Keratinocyte (primary cell): Measurements from ENCODE around the gene TPST2.

Experiments used
- EZH2 ChIP-seq: IDR thresholded peaks from one replicate; pipeline ENCODE4 v1.6.1; 2012; ENCODE audit warnings: inconsistent platforms, mild to moderate bottlenecking, low read length, moderate library complexity
- TF ChIP-seq, protein P1 (sequence below), 3 experiments: IDR thresholded peaks in 1 of 3; conservative IDR thresholded peaks in 1 of 3; optimal IDR thresholded peaks in 1 of 3; 2 replicates in 2 of 3; 3 replicates in 1 of 3; pipeline versions ENCODE3 to v1.5.1; 2011; ENCODE audit warnings: low read length in 3 of 3, mild to moderate bottlenecking in 3 of 3, moderate library complexity in 2 of 3, control low read depth in 1 of 3, inconsistent platforms in 1 of 3; ENCODE audit not compliant: insufficient read depth in 2 of 3; ENCODE audit errors: extremely low read depth in 1 of 3

DNA sequence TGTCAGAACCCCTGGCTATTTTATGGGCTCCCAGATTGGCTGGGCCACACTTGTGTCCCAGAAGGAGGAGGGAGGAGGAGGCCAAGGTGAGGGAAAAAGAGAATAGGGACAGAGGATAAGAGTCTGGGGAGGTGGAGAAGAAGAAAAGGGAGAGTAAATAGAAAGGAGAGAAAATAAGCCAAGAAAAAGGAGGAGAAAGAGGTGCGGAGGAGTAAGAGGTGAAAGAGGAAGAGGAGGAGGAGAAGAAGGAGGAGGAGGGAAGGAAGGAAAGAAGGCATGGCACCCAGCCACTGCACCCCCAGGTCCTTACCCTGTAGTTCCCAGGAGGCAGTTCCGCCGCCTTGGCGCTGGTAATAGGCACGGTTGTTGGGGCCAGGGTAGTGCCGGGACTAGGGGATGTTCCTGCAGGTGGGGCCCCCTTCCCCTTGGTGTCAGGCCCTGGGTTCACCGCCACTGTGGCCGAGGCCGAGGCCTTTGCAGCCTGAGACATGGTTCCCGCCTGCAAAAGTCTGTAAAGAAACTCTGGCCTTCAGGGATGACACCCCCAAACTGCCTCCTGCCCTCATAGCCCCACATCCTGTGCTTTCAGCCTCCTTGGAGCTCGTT, 26.0 kb upstream of the TPST2 start:
- TF ChIP-seq, protein P1, sequence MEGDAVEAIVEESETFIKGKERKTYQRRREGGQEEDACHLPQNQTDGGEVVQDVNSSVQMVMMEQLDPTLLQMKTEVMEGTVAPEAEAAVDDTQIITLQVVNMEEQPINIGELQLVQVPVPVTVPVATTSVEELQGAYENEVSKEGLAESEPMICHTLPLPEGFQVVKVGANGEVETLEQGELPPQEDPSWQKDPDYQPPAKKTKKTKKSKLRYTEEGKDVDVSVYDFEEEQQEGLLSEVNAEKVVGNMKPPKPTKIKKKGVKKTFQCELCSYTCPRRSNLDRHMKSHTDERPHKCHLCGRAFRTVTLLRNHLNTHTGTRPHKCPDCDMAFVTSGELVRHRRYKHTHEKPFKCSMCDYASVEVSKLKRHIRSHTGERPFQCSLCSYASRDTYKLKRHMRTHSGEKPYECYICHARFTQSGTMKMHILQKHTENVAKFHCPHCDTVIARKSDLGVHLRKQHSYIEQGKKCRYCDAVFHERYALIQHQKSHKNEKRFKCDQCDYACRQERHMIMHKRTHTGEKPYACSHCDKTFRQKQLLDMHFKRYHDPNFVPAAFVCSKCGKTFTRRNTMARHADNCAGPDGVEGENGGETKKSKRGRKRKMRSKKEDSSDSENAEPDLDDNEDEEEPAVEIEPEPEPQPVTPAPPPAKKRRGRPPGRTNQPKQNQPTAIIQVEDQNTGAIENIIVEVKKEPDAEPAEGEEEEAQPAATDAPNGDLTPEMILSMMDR (optimal IDR thresholded peaks at IDR 0.05 in 1 of 3, IDR thresholded peaks at IDR 0.05 in 1 of 3, conservative IDR thresholded peaks at IDR 0.05 in 1 of 3; ENCODE audit: extremely low read depth in 1 of 3, insufficient read depth in 2 of 3, low read length in 3 of 3), result no peak
- no peak for TF ChIP-seq EZH2
